ENCODE results near the gene B4GALNT3. TPM values are rescaled to one million over a fixed set of nuclear protein-coding genes. Genes with fewer than 3 reads are reported as not detected.

B4GALNT3 gene
- total RNA-seq, 1 experiment from 2014 or later = 77.9 TPM

DNA sequence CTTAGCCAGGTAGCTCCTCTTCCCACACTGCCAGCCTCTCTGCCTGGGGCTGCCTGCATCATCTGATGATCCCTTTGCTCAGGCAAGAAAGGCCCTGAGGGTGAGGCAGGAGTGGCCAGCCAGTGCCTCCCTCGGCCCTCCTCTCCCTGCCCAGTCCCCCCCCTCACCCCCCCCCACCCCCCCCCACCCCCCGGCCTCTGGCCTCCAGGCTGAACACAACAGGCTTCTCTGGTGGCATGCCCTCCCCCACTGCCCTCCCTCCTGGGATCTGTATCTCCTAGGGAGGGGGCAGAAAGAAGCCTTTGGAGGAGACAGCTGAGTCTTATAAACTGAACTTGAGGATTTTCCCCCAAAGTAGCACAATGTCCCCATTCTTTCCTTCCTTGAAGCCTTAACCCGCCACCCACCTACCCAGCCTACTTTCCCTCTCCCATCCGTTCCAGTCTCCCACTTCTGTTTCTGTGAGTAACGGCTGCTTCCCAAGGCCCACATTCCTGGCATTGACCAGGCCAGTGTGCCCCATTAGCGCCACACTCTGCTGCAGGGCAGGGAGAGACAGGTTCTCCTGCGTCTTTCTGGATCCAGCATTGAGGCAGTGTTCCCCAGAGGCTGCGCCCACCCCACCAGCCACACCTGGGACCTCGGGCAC lies 82.1 kb downstream of the B4GALNT3 start:
- Histone ChIP-seq H3K36me3 (ENCODE audit: control insufficient read depth, insufficient read depth, low read length) (no peaks in the 10 kb centered on the region; the same call in none of the 2 replicates), H3K4me3 (ENCODE audit: low read depth, low read length) (no peak overlapping the region), H3K27me3 (replicated peaks; ENCODE audit: control insufficient read depth, insufficient read depth, low read length) (no peaks in the 10 kb centered on the region), H3K9me3 (no peaks in the 10 kb centered on the region), H3K4me1 (peaks cover 36% of the 10 kb centered on the region)
- TF ChIP-seq, protein P1, sequence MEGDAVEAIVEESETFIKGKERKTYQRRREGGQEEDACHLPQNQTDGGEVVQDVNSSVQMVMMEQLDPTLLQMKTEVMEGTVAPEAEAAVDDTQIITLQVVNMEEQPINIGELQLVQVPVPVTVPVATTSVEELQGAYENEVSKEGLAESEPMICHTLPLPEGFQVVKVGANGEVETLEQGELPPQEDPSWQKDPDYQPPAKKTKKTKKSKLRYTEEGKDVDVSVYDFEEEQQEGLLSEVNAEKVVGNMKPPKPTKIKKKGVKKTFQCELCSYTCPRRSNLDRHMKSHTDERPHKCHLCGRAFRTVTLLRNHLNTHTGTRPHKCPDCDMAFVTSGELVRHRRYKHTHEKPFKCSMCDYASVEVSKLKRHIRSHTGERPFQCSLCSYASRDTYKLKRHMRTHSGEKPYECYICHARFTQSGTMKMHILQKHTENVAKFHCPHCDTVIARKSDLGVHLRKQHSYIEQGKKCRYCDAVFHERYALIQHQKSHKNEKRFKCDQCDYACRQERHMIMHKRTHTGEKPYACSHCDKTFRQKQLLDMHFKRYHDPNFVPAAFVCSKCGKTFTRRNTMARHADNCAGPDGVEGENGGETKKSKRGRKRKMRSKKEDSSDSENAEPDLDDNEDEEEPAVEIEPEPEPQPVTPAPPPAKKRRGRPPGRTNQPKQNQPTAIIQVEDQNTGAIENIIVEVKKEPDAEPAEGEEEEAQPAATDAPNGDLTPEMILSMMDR (IDR thresholded peaks at IDR 0.05; ENCODE audit: insufficient read depth in 1 of 2, low read depth in 1 of 2, low read length in 1 of 2, severe bottlenecking in 1 of 2, unreplicated experiment in 1 of 2) = no peak
- Mint-ChIP-seq H3K36me3 (ENCODE audit: insufficient read depth, unreplicated experiment) (peaks cover 33% of the 10 kb centered on the region), H3K27me3 (ENCODE audit: insufficient read depth, unreplicated experiment) (no peaks in the 10 kb centered on the region), H3K4me3 (ENCODE audit: unreplicated experiment) (no peak overlapping the region), H3K9me3 (ENCODE audit: unreplicated experiment) (no peaks in the 10 kb centered on the region), H3K4me1 (ENCODE audit: low read depth, unreplicated experiment) (peaks cover 27% of the 10 kb centered on the region), H3K27ac (ENCODE audit: unreplicated experiment) (peak overlapping the region; percentile 39)
- CTCF ChIA-PET = interaction anchor here (0.6 to 1.0 kb wide), 4 partner anchors 20 to 90 kb away, joined by 3 to 4 read pairs (median 4); no protein-coding TSS in a partner anchor
- no TSS peak for BruUV-seq (replicated peaks)
- intact Hi-C loops (cut with micrococcal nuclease; ENCODE audit: unreplicated experiment) = no loop called here
- DNase-seq = peak; percentile 39 to 61
- POLR2A ChIA-PET = no interaction called here

DNA sequence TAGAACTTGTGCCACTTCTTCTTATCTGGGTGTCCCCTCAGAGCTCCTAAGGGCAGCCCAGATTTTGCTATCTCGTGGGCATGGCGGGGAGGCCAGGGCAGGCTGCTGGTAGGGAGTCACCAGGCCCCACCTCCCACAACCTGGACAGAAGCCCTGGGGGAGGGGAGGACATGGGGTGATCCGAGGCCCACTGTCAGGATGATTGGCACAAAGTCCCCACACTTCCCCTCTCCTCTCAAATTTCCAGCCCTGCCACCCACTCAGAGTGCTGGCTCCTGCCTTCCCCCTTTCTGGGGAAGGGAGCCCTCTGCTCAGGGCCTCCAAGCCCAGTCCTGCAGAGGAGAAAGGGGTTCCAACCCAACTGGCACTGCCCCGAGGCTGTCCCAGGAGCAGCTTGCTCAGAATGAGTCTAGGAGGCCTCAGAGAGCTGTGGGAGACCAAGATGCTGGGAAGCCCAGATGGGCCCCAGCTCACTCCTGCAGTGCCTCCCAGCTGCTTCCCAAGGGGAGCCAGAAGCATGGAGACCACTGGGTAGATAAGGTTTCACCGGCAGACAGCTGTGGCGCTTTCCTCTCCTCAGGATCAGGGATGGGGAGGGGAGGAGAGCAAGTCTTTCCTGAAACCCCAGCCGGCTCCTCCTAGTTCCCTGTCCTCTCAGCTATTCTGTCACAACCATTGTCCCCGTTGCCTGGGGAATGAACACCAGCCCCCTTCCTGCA lies 82.8 kb downstream of the B4GALNT3 start:
- Mint-ChIP-seq H3K36me3 (ENCODE audit: insufficient read depth, unreplicated experiment) (peaks cover 37% of the 10 kb centered on the region), H3K27me3 (ENCODE audit: insufficient read depth, unreplicated experiment) (no peaks in the 10 kb centered on the region), H3K4me3 (ENCODE audit: unreplicated experiment) (no peak overlapping the region), H3K27ac (ENCODE audit: unreplicated experiment) (peak overlapping the region; percentile 39), H3K9me3 (ENCODE audit: unreplicated experiment) (no peaks in the 10 kb centered on the region), H3K4me1 (ENCODE audit: low read depth, unreplicated experiment) (peaks cover 29% of the 10 kb centered on the region)
- no peaks in the 10 kb centered on the region; the same call in none of the 2 replicates for H3K36me3 ChIP-seq (ENCODE audit: control insufficient read depth, insufficient read depth, low read length)
- ChIA-PET POLR2A (no interaction called here), CTCF (interaction anchor here (0.8 to 3.2 kb wide), 3 partner anchors 40 to 100 kb away, joined by 3 to 21 read pairs (median 3); no protein-coding TSS in a partner anchor)
- H3K4me1 ChIP-seq = peaks cover 36% of the 10 kb centered on the region
- no peaks in the 10 kb centered on the region for H3K9me3 ChIP-seq
- BruUV-seq (replicated peaks) = no TSS peak
- no peaks in the 10 kb centered on the region for H3K27me3 ChIP-seq (replicated peaks; ENCODE audit: control insufficient read depth, insufficient read depth, low read length)
- DNase-seq = no peak
- TF ChIP-seq, protein P1 (IDR thresholded peaks at IDR 0.05; ENCODE audit: insufficient read depth in 1 of 2, low read depth in 1 of 2, low read length in 1 of 2, severe bottlenecking in 1 of 2, unreplicated experiment in 1 of 2) = no peak
- intact Hi-C loops (cut with micrococcal nuclease; ENCODE audit: unreplicated experiment) = no loop called here
- H3K4me3 ChIP-seq (ENCODE audit: low read depth, low read length) = no peak overlapping the region

DNA sequence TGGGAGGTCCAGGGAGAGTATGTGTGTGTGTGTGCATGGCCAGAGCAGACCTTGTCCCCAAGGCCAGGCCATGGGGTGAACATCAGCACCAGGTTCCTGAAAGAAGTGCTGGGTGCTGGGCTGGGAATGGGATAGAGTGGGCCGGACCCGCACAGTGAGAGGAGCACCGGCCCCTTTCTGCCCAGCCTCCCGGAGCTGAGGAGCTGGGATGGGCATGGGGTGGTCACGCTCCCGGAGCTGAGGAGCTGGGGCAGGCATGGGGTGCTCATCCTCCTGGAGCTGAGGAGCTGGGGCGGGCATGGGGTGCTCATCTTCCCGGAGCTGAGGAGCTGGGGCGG lies 83.3 kb downstream of the B4GALNT3 start:
- Histone ChIP-seq H3K9me3 (no peaks in the 10 kb centered on the region), H3K4me1 (peaks cover 31% of the 10 kb centered on the region), H3K27me3 (replicated peaks; ENCODE audit: control insufficient read depth, insufficient read depth, low read length) (no peaks in the 10 kb centered on the region), H3K4me3 (ENCODE audit: low read depth, low read length) (no peak overlapping the region), H3K36me3 (ENCODE audit: control insufficient read depth, insufficient read depth, low read length) (no peaks in the 10 kb centered on the region; the same call in none of the 2 replicates)
- Mint-ChIP-seq H3K4me1 (ENCODE audit: low read depth, unreplicated experiment) (peaks cover 26% of the 10 kb centered on the region), H3K4me3 (ENCODE audit: unreplicated experiment) (no peak overlapping the region), H3K9me3 (ENCODE audit: unreplicated experiment) (no peaks in the 10 kb centered on the region), H3K27ac (ENCODE audit: unreplicated experiment) (peak overlapping the region; percentile 39), H3K36me3 (ENCODE audit: insufficient read depth, unreplicated experiment) (peaks cover 35% of the 10 kb centered on the region), H3K27me3 (ENCODE audit: insufficient read depth, unreplicated experiment) (no peaks in the 10 kb centered on the region)
- no peak for DNase-seq
- ChIA-PET CTCF (interaction anchor here (0.8 to 3.2 kb wide), 2 partner anchors 86 to 101 kb away, joined by 3 to 21 read pairs; no protein-coding TSS in a partner anchor), POLR2A (interaction anchor here (0.6 kb wide), 1 partner anchor 103 kb away, joined by 3 read pairs; no protein-coding TSS in a partner anchor)
- no TSS peak for BruUV-seq (replicated peaks)
- intact Hi-C loops (cut with micrococcal nuclease; ENCODE audit: unreplicated experiment) = no loop called here
- TF ChIP-seq, protein P1 (IDR thresholded peaks at IDR 0.05; ENCODE audit: insufficient read depth in 1 of 2, low read depth in 1 of 2, low read length in 1 of 2, severe bottlenecking in 1 of 2, unreplicated experiment in 1 of 2) = no peak
